ENCODE results near the gene FNDC4.

GRCh38 chr2:27506587-27506986 lies 11.6 kb upstream of the FNDC4 start:
- TF ChIP-seq ERG (CRISPR knock-in tag; IDR thresholded peaks at IDR 0.05) (no peak), CTCF (IDR thresholded peaks at IDR 0.05) (no peak), ZNF425 (CRISPR knock-in tag; conservative IDR thresholded peaks at IDR 0.05) (no peak), MXD4 (CRISPR knock-in tag; IDR thresholded peaks at IDR 0.05; ENCODE audit: borderline replicate concordance) (no peak), NR1H2 (CRISPR knock-in tag; IDR thresholded peaks at IDR 0.05) (no peak), ZNF281 (CRISPR knock-in tag; IDR thresholded peaks at IDR 0.05) (no peak), SMAD3 (CRISPR knock-in tag; IDR thresholded peaks at IDR 0.05; ENCODE audit: borderline replicate concordance) (no peak)
- TF ChIP-seq, protein P1, sequence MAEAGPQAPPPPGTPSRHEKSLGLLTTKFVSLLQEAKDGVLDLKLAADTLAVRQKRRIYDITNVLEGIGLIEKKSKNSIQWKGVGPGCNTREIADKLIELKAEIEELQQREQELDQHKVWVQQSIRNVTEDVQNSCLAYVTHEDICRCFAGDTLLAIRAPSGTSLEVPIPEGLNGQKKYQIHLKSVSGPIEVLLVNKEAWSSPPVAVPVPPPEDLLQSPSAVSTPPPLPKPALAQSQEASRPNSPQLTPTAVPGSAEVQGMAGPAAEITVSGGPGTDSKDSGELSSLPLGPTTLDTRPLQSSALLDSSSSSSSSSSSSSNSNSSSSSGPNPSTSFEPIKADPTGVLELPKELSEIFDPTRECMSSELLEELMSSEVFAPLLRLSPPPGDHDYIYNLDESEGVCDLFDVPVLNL (CRISPR knock-in tag; IDR thresholded peaks at IDR 0.05; ENCODE audit: borderline replicate concordance, low read depth): no peak

All from WTC11 (cell line).